ENCODE measurements around the gene CAMSAP1. TPM values are rescaled to one million over a fixed set of nuclear protein-coding genes. Genes with fewer than 3 reads are reported as not detected.
A peak's percentile ranks its signal among the peaks of the same experiment; 100 is the strongest.

CAMSAP1 gene
- total RNA-seq, 1 experiment from 2014 or later = 16.7 TPM

GRCh38 chr9:135908754-135909204, 1.4 kb upstream of the CAMSAP1 start:
- no TSS peak for BruUV-seq (replicated peaks)

GRCh38 chr9:135908093-135908753, 877 bp upstream of the CAMSAP1 start:
- Histone ChIP-seq H2AFZ (no peak overlapping the region), H3K79me2 (ENCODE audit: low read depth) (peaks cover 15% of the 10 kb centered on the region), H3K4me3 (peak overlapping the region; percentile 45; the same call in 1 of the 2 replicates), H3K36me3 (ENCODE audit: low read depth) (no peaks in the 10 kb centered on the region), H3K4me1 (replicated peaks; ENCODE audit: insufficient read depth) (0 out of 2 replicates have a peak, but pooled peaks cover 6% of the 10 kb centered on the region), H3K9me2 (ENCODE audit: insufficient read depth) (no peaks in the 10 kb centered on the region), H3F3A (ENCODE audit: insufficient read depth, low read depth) (peaks cover 12% of the 10 kb centered on the region; the same call in 1 of the 2 replicates), H3K27me3 (ENCODE audit: insufficient read depth, low read depth) (no peaks in the 10 kb centered on the region), H4K20me1 (ENCODE audit: insufficient read depth) (no peaks in the 10 kb centered on the region), H3K27ac (no peak overlapping the region), H3K9me3 (ENCODE audit: insufficient read depth, low read depth) (no peaks in the 10 kb centered on the region), H3K4me2 (peak overlapping the region; percentile 56)
- DNase-seq = no peak
- ChIA-PET CTCF (interaction anchor here (0.6 kb wide), 1 partner anchor 17 kb away, joined by 5 read pairs; no protein-coding TSS in a partner anchor), POLR2A (ENCODE audit: unreplicated experiment) (interaction anchor here (0.6 kb wide), 1 partner anchor 1883 kb away, joined by 6 read pairs; the partner anchor contains the start of gene BRD3OS)
- TSS peak; percentile 45 for BruUV-seq (replicated peaks)
- no peak for TF ChIP-seq CTCF (conservative IDR thresholded peaks at IDR 0.05)
- TF ChIP-seq EZH2 (IDR thresholded peaks at IDR 0.05; ENCODE audit: low read depth) = no peak
- intact Hi-C loops (cut with micrococcal nuclease; ENCODE audit: unreplicated experiment) = no loop called here

More at GRCh38 chr9:135908754-135909204, 1.4 kb upstream of the CAMSAP1 start:
- Histone ChIP-seq H3K9me2 (ENCODE audit: insufficient read depth) (no peaks in the 10 kb centered on the region), H3K27me3 (ENCODE audit: insufficient read depth, low read depth) (no peaks in the 10 kb centered on the region), H3K79me2 (ENCODE audit: low read depth) (peaks cover 9% of the 10 kb centered on the region), H3K4me3 (no peak overlapping the region), H3F3A (ENCODE audit: insufficient read depth, low read depth) (peaks cover 12% of the 10 kb centered on the region; the same call in 1 of the 2 replicates), H2AFZ (no peak overlapping the region), H3K27ac (no peak overlapping the region), H3K4me2 (peak overlapping the region; percentile 56), H4K20me1 (ENCODE audit: insufficient read depth) (no peaks in the 10 kb centered on the region), H3K36me3 (ENCODE audit: low read depth) (no peaks in the 10 kb centered on the region), H3K4me1 (replicated peaks; ENCODE audit: insufficient read depth) (0 out of 2 replicates have a peak, but pooled peaks cover 6% of the 10 kb centered on the region), H3K9me3 (ENCODE audit: insufficient read depth, low read depth) (no peaks in the 10 kb centered on the region)
- CTCF ChIA-PET = interaction anchor here (0.6 kb wide), 1 partner anchor 51 kb away, joined by 7 read pairs; no protein-coding TSS in a partner anchor
- intact Hi-C loops (cut with micrococcal nuclease; ENCODE audit: unreplicated experiment) = no loop called here
- no peak for DNase-seq
- TF ChIP-seq CTCF (conservative IDR thresholded peaks at IDR 0.05) = no peak
- no peak for TF ChIP-seq EZH2 (IDR thresholded peaks at IDR 0.05; ENCODE audit: low read depth)
- POLR2A ChIA-PET (ENCODE audit: unreplicated experiment) = no interaction called here

- Histone ChIP-seq H3K4me1 (replicated peaks; ENCODE audit: insufficient read depth) (0 out of 2 replicates have a peak, but pooled peaks cover 6% of the 10 kb centered on the region), H3K9me3 (ENCODE audit: insufficient read depth, low read depth) (no peaks in the 10 kb centered on the region), H3K4me2 (no peak overlapping the region), H3F3A (ENCODE audit: insufficient read depth, low read depth) (peaks cover 12% of the 10 kb centered on the region; the same call in 1 of the 2 replicates), H3K27me3 (ENCODE audit: insufficient read depth, low read depth) (no peaks in the 10 kb centered on the region), H3K79me2 (ENCODE audit: low read depth) (peaks cover 27% of the 10 kb centered on the region), H3K36me3 (ENCODE audit: low read depth) (no peaks in the 10 kb centered on the region), H3K27ac (no peak overlapping the region), H3K9me2 (ENCODE audit: insufficient read depth) (no peaks in the 10 kb centered on the region), H3K4me3 (no peak overlapping the region), H4K20me1 (ENCODE audit: insufficient read depth) (no peaks in the 10 kb centered on the region), H2AFZ (no peak overlapping the region)
- POLR2A ChIA-PET (ENCODE audit: unreplicated experiment) = interaction anchor here (0.6 to 0.8 kb wide), 6 partner anchors 12 to 447 kb away, joined by 4 to 27 read pairs (median 6); partner anchors contain the start of gene TMEM250
- no peak for TF ChIP-seq EZH2 (IDR thresholded peaks at IDR 0.05; ENCODE audit: low read depth)
- TF ChIP-seq CTCF (conservative IDR thresholded peaks at IDR 0.05) = no peak
- DNase-seq = no peak
- CTCF ChIA-PET = no interaction called here
- intact Hi-C loops (cut with micrococcal nuclease; ENCODE audit: unreplicated experiment) = no loop called here
- no TSS peak for BruUV-seq (replicated peaks)
These were observed 328 bp downstream of the CAMSAP1 start for GRCh38 chr9:135907006-135907430.

All from PC-9 (cell line).